Lower lobe of right lung (tissue), 2 donors: ENCODE results near the gene PIK3AP1. TPM values are rescaled to one million over a fixed set of nuclear protein-coding genes. Genes with fewer than 3 reads are reported as not detected.
"Not testable (repeated sequence)": the region's sequence is repeated elsewhere in the genome, so short reads cannot be mapped to it uniquely, and the experiment has no call there.

Experiments
- ATAC-seq, 2 donors: fragments of 200-7000 bp; cut with Tn5 transposase; one replicate each; pipeline ENCODE4 v1.9.1; 2020 to 2022; ENCODE audit warnings: mild to moderate bottlenecking in 2 of 2, moderate library complexity in 2 of 2
- DNase-seq: peaks from one replicate; pipeline ENCODE4 v3.0.0-alpha.2; 2020
- H3K27ac ChIP-seq: fragments of 200-600 bp; one replicate; pipeline ENCODE4 v1.8.0; 2022
- H3K27me3 ChIP-seq: fragments of 200-600 bp; one replicate; pipeline ENCODE4 v1.8.0; 2022; ENCODE audit warnings: low read depth
- H3K36me3 ChIP-seq: fragments of 200-600 bp; one replicate; pipeline ENCODE4 v1.8.0; 2022; ENCODE audit warnings: mild to moderate bottlenecking
- H3K4me1 ChIP-seq: fragments of 200-600 bp; one replicate; pipeline ENCODE4 v1.8.0; 2022
- H3K4me3 ChIP-seq: fragments of 200-600 bp; one replicate; pipeline ENCODE4 v1.8.0; 2022; ENCODE audit warnings: mild to moderate bottlenecking
- H3K9me3 ChIP-seq: fragments of 200-600 bp; one replicate; pipeline ENCODE4 v1.8.0; 2022
- CTCF ChIP-seq: fragments of 200-600 bp; IDR thresholded peaks from one replicate; pipeline ENCODE4 v1.8.0; 2022; ENCODE audit warnings: antibody characterized with exemption, mild to moderate bottlenecking
- intact Hi-C: fragments of 100-400 bp; cut with DNase I; formaldehyde crosslinking; loops from one replicate; pipeline ENCODE4 v1.11.0; 2022
- total RNA-seq: library from RNA; stranded (reverse); fragmentation: NEBNext Ultra II Directional; extraction: Animal tissue kit (Norgen Biotek cat#: 25700); gene quantifications from one replicate; pipeline ENCODE4 v1.2.1, GENCODE V29; 2021
- donor health status: DM: no; HTN: yes; CAD: no; lungs with severe emphysema.

The PIK3AP1 gene
- total RNA-seq, 1 donor from 2014 or later: 71.6 TPM

- intact Hi-C loops: no loop called here
- no peaks in the 10 kb centered on the region for H3K27me3 ChIP-seq
- H3K4me3 ChIP-seq: no peak overlapping the region
- no peak for DNase-seq
- TF ChIP-seq CTCF: no peak
- no peaks in the 10 kb centered on the region for H3K36me3 ChIP-seq
- no peaks in the 10 kb centered on the region for H3K9me3 ChIP-seq
- ATAC-seq: peak; percentile 35 to 46
- H3K27ac ChIP-seq: no peak overlapping the region
- no peaks in the 10 kb centered on the region for H3K4me1 ChIP-seq
Measured at GRCh38 chr10:96764425-96765060, 44.2 kb upstream of the PIK3AP1 start.

DNA sequence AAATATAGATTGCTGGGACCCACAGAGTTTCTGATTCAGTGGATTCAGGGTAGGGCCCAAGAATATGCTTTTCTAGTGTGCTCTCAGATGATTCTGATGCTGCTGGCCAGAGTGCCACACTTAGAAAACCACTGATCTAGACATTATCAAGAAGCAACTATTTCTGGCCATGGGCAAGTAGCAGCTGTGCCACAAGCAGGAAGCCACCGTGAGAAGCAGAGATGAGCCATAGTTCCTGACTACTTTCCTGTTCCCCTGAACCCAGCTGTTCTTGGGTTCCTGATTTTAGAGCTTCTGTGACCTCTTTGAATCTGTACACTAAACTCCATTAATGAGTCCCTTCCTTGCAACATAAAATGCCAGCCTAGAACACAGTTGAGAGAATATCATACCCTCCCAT, 38.1 kb upstream of the PIK3AP1 start:
- DNase-seq (no peak), ATAC-seq (peak in 1 of 2 donors; percentile 34)
- Histone ChIP-seq H3K27ac (no peak overlapping the region), H3K4me1 (no peaks in the 10 kb centered on the region), H3K36me3 (no peaks in the 10 kb centered on the region), H3K9me3 (no peaks in the 10 kb centered on the region), H3K4me3 (no peak overlapping the region), H3K27me3 (no peaks in the 10 kb centered on the region)
- TF ChIP-seq CTCF: no peak
- intact Hi-C loops: no loop called here

GRCh38 chr10:96756111-96756903, 36.0 kb upstream of the PIK3AP1 start:
- no peak overlapping the region for H3K27ac ChIP-seq
- no peak for DNase-seq
- no peaks in the 10 kb centered on the region for H3K9me3 ChIP-seq
- no peak for ATAC-seq
- H3K4me3 ChIP-seq: no peak overlapping the region
- no peaks in the 10 kb centered on the region for H3K36me3 ChIP-seq
- TF ChIP-seq CTCF: no peak
- intact Hi-C loops: no loop called here
- no peaks in the 10 kb centered on the region for H3K4me1 ChIP-seq
- H3K27me3 ChIP-seq: no peaks in the 10 kb centered on the region

DNA sequence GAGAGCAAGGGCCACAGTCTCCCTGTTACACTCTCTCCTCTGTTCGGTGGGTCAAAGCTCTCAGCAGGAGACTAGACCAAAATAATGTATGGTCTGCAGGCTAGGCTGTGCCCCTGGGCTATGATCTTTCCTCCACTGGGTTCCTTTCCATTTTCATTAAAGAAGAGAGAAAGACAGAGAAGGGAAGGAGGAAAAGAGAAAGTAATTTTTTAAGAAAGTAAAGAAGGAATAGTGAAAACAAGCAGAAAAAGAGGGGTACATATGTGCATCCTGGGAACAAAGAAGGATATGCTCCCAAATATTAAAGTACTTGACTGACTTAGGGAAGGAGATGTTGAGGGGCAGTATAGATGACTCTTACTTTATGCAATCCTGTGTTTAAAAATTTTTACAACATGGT, 33.6 kb upstream of the PIK3AP1 start:
- Histone ChIP-seq H3K9me3 (no peaks in the 10 kb centered on the region), H3K4me3 (no peak overlapping the region), H3K27ac (no peak overlapping the region), H3K4me1 (no peaks in the 10 kb centered on the region), H3K36me3 (no peaks in the 10 kb centered on the region), H3K27me3 (no peaks in the 10 kb centered on the region)
- intact Hi-C loops: no loop called here
- DNase-seq: no peak
- TF ChIP-seq CTCF: no peak
- no peak for ATAC-seq

DNA sequence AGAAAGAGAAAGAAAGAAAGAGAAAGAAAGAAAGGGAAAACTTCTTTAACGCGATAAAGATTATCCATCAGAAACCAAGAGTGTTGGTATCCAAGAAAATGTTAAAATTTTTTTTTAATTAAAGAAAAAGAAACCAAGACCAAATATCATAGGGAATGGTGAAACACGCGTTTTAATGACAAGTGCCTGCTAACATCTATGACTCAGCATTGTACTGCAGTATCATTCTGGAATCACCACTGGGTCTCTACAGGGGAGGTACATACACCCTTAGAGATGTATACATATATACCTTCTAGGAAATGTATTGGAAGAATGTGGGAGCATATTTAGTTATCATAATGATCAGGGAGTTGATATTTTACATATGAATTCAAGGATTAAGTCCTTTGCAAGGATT, 32.1 kb upstream of the PIK3AP1 start:
- Histone ChIP-seq H3K4me3 (no peak overlapping the region), H3K9me3 (no peaks in the 10 kb centered on the region), H3K27me3 (no peaks in the 10 kb centered on the region), H3K36me3 (no peaks in the 10 kb centered on the region), H3K4me1 (peaks cover 12% of the 10 kb centered on the region), H3K27ac (no peak overlapping the region)
- no peak for TF ChIP-seq CTCF
- intact Hi-C loops: no loop called here
- DNase-seq: no peak
- no peak for ATAC-seq

DNA sequence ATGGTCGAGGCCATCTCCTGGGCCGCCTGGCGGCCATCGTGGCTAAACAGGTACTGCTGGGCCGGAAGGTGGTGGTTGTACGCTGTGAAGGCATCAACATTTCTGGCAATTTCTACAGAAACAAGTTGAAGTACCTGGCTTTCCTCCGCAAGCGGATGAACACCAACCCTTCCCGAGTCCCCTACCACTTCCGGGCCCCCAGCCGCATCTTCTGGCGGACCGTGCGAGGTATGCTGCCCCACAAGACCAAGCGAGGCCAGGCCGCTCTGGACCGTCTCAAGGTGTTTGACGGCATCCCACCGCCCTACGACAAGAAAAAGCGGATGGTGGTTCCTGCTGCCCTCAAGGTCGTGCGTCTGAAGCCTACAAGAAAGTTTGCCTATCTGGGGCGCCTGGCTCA, 30.0 kb upstream of the PIK3AP1 start:
- DNase-seq, H3K27ac ChIP-seq, ATAC-seq, H3K27me3 ChIP-seq, H3K36me3 ChIP-seq, H3K4me3 ChIP-seq, H3K9me3 ChIP-seq, intact Hi-C loops: not testable (repeated sequence)
- peaks cover 13% of the 10 kb centered on the region for H3K4me1 ChIP-seq
